NCI-H226 (cell line): ENCODE results near the gene MYO1B.

ENCODE experiments used
- DNase-seq: peaks from one replicate; pipeline ENCODE4 v3.0.0-alpha.2; 2015

Gene MYO1B

GRCh38 chr2:191327484-191327883 lies 82.3 kb downstream of the MYO1B start:
- DNase-seq: no peak

DNA sequence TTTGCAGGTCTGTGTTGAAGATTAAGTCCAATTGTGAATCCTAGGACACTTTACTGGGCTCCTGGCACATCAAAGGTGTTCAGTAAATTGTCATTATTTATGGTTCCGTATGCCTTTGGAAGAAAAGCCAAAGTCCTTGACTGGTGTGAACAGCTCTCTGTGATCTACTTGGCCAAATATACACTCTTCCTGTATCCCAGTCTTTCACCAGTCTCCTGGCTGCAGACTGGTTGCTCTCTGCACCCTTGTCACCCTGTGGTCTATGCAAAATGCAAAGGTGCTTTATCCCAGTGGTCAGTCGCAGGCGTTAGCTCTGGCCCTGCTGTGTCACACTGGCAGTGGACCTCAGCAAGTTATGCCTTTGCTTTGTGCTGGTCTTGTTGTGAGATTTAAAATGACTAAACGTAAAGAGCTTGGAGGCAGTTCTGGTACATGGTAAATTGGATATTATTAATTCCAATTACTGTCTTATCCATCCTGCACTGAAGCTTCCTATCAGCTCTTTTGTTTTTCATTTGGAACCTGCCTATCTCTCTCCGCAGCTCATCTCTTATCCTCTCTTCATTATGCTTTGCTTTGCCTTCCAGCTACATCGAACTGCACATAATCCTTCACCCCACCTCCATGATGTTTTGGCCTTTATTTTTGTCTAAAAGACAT lies 83.1 kb downstream of the MYO1B start:
- DNase-seq: no peak

GRCh38 chr2:191329841-191330240 lies 84.6 kb downstream of the MYO1B start:
- no peak for DNase-seq

GRCh38 chr2:191333911-191334357 lies 88.7 kb downstream of the MYO1B start:
- no peak for DNase-seq

DNA sequence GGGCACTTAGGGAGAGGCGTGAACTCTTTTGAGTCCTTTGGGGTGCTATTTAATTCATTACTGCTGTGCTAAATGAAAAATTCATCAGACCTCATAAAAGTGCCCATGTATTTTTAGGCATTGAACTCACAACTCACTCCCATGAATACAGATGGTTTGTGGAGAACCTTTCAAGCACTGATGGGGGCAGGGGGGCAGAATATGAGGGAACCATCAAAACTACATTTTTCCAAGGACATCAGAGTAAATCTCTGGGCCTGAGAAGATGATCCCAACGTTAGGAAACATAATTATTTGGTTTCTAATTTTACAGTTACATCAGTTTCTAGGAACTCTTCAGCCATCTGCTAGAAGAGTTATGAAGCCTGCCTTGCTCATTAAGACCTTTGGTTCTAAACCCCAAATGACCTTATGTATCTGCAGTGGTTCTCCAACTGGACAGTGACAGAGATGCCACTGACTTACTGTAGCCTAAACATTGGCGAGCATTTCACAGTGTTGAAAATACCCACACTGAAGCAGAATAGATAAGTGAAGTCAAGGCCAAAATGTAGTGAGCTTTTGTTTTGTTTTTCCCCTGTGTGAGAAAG lies 90.8 kb downstream of the MYO1B start:
- no peak for DNase-seq

- no peak for DNase-seq
Measured at GRCh38 chr2:191341436-191341835, 96.2 kb downstream of the MYO1B start.

- DNase-seq: no peak
Measured at GRCh38 chr2:191343796-191344338, 98.7 kb downstream of the MYO1B start.

DNA sequence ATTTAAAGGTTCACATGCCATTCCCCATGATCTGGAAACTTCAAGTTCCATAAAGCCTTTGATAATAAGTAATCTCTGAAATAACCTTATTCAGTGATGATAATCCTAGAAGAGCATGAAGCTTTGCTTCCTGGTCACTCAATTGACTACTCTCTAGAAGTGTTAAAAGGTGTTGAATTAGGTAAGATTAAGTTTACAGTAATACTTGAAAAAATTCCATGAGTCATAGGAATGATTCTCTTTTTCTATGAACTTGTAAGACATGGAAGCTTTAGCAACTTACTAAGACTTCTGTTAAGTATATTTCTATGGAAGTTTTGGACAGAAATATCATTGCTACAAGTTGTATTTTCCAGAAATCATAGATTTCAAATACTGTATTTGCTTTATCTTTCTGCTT lies 100.6 kb downstream of the MYO1B start:
- DNase-seq: peak; percentile 41

DNA sequence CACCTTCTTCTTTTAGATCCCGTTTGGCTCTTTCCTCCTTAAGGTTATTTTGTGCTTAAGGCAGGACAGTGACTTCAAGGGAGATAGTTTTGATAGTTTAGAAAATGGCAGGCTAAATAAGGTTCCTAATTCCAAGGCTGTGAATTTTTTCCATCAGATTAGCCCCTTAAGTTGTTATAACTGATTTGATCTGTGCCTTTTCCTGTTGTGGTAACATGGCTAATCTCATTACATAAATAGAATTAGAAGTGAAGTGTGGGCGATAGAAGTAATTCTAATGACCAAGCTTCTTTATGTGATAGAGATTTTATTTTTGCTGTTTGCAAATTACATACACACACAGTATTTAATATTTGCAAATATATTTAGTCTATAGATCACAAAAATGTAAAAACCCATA lies 102.0 kb downstream of the MYO1B start:
- no peak for DNase-seq

DNA sequence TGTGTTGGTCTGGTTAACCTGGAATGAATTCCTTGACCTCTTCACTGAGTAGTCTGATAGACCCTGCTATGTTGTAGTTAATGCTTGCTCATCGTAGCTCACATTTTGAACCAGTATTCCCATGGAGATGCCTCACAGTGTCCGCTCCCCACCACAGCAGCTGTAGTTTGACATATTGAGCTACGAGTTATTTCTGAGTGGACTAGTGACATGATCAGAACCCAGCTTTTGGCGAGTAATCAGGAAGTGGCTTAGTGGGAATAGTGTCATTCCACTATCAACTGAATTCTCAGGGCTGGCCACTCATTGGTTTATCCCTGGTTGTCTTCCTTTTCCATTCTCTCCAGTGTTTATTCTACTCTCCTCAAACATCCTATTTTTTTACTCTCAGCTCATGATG lies 102.7 kb downstream of the MYO1B start:
- DNase-seq: no peak

- DNase-seq: no peak
Measured at GRCh38 chr2:191349990-191350389, 104.8 kb downstream of the MYO1B start.

DNA sequence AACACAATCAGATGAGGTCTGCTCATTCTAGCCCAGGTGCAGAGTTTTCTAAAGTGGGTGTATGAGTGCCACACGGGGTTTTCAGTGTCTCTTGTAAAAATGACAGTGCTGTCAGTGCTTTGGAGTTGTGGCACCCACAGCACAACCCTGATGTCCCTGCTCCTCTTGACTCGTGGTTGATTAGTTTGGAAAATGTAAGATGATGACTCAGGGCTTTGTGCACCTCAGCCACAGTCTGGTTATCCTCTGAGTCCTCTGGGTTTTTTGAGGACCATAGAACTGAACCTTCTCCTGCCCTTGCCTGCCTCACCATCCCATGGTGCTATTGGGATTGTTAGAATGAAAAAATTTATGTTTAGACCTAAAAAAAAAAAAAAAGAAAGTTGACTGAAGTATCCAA lies 105.6 kb downstream of the MYO1B start:
- DNase-seq: peak; percentile 4

GRCh38 chr2:191351298-191351697 lies 106.1 kb downstream of the MYO1B start:
- DNase-seq: no peak

DNA sequence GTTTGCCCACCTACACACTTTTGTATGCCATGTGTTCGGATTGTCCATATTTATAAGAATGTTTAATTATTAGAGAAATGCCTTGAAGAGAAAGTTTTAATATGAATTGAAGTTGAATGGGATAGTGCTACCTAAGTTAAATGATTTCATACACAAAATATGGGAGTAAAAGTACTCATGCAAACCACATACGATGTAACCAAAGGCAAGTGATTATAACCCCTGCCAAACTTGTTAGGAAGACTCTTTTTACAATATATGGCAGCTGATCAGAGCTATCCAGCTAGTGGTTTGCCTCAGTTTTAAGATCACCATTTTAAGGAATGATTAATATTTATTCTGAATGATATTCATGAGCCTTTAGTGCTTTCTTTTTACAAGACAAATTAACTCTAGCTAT lies 106.7 kb downstream of the MYO1B start:
- peak; percentile 47 for DNase-seq

- peak; percentile 70 for DNase-seq
Measured at GRCh38 chr2:191352536-191352935, 107.3 kb downstream of the MYO1B start.

GRCh38 chr2:191355170-191355758 lies 110.1 kb downstream of the MYO1B start:
- no peak for DNase-seq

GRCh38 chr2:191357678-191358077 lies 112.5 kb downstream of the MYO1B start:
- DNase-seq: no peak

- no peak for DNase-seq
Measured at GRCh38 chr2:191358325-191359025, 113.3 kb downstream of the MYO1B start.

DNA sequence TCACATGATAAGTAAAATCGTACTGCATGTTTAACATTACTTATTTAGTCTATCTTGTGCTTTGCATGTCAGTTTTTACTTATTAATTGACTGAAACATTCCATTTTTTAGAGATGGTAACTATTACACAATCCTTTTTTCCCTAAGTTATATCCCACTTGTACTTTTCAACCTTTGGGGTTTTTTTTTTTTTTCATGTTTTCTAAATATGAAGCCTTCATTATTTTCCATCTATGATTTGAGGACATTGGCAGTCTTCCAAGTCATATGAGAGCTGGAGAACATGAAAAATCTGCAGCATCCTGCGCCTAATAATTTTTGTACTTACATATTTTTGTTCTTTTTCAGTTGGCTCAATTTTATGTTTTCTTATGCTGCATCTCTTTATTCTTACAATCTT lies 113.9 kb downstream of the MYO1B start:
- DNase-seq: no peak

GRCh38 chr2:191360918-191361317 lies 115.7 kb downstream of the MYO1B start:
- DNase-seq: no peak

GRCh38 chr2:191362841-191363240 lies 117.6 kb downstream of the MYO1B start:
- no peak for DNase-seq

DNA sequence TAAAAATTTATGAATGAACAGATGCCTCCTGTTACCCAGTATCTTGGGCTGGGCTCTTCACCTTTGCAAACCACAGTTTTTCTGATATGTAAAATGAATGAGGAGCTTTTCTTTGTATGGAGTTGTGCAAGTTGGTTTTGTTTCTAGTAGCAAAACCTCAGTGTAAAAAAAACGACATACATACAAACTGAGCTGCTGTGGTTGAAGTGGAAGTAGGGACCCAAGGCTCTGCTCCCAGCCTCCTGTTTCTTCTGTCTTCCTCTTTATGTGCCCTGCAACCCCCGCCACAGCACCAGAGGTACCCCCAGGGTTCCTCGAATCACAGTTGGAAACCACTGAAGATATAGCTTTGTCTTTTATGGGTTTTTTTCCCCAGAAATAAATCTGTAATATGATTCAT lies 118.1 kb downstream of the MYO1B start:
- no peak for DNase-seq

- no peak for DNase-seq
Measured at GRCh38 chr2:191365089-191365488, 119.9 kb downstream of the MYO1B start.

GRCh38 chr2:191366199-191366598 lies 121.0 kb downstream of the MYO1B start:
- DNase-seq: no peak
